22Rv1 (cell line): ENCODE results near the gene CCDC9.
A peak's percentile ranks its signal among the peaks of the same experiment; 100 is the strongest.

Experiments
- H3K27ac ChIP-seq: fragments of 450-650 bp; 2 replicates; pipeline ENCODE4 v1.5.1; 2017
- ZFX ChIP-seq: fragments of 450-650 bp; IDR thresholded peaks from 2 replicates; pipeline ENCODE4 v1.6.1; 2017; ENCODE audit warnings: antibody characterized with exemption, borderline replicate concordance
- TF ChIP-seq, protein P1 (sequence below): fragments of 450-650 bp; IDR thresholded peaks from 2 replicates; pipeline ENCODE4 v1.5.1; 2017; ENCODE audit warnings: mild to moderate bottlenecking

The CCDC9 gene

DNA sequence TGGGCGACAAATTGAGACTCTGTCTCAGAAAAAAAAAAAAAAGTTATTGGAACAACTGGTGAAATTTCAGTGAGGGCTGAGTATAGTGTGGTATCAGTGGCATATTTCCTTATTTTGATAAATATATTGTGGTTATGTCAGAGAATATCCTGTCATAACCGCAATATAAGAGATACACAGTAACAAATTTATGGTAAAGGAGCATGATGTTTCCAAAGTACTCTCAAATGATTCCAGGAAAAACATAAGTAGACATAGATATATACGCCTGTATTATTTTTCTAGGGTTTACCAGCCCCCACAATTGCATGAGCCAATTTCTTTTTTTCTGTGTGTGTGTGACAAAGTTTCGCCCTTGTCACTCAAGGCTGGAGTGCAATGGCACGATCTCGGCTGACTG is 47.6 kb downstream of the CCDC9 start:
- no peak overlapping the region for H3K27ac ChIP-seq
- TF ChIP-seq, protein P1, sequence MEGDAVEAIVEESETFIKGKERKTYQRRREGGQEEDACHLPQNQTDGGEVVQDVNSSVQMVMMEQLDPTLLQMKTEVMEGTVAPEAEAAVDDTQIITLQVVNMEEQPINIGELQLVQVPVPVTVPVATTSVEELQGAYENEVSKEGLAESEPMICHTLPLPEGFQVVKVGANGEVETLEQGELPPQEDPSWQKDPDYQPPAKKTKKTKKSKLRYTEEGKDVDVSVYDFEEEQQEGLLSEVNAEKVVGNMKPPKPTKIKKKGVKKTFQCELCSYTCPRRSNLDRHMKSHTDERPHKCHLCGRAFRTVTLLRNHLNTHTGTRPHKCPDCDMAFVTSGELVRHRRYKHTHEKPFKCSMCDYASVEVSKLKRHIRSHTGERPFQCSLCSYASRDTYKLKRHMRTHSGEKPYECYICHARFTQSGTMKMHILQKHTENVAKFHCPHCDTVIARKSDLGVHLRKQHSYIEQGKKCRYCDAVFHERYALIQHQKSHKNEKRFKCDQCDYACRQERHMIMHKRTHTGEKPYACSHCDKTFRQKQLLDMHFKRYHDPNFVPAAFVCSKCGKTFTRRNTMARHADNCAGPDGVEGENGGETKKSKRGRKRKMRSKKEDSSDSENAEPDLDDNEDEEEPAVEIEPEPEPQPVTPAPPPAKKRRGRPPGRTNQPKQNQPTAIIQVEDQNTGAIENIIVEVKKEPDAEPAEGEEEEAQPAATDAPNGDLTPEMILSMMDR: no peak
- TF ChIP-seq ZFX: no peak

DNA sequence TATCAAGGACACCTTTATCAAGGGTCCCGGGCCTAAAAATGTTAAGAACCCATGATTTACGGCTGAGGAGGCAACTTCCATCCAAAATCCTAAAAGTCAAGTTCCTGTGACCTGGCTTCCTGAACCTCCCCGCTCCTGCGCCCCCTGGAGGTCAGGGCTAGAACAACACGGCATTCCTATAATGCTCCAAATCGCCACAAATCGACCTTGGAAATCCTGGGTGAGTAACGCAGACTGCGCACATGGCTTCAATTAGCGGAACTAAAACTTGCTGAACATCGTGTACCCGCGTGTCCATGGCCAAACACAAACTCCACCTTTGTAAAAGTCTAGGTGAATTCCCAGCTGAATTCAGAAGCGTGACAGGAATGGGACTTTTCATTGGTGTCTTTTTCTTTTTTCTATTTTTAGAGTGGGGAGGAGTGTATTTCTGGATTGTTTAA is 49.0 kb downstream of the CCDC9 start:
- H3K27ac ChIP-seq: peak overlapping the region; percentile 55
- TF ChIP-seq, protein P1: peak; percentile 99
- no peak for TF ChIP-seq ZFX

DNA sequence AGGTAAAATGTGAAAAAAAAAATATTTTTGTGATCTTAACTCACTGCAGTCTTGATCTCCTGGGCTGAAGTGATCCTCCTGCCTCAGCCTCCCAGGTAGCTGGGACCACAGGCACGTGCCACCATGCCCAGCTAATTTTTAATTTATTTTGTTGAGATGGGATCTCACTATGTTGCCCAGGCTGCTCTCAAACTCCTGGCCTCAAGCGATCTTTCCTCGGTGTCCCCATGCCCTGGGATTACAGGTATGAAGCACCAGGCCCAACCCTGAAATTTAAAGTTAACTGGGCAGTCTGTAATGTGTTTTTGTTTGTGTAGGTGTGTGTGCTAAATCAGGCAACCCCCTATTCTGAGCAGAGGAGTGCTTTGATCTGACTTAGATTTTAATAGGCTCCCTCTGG is 50.0 kb downstream of the CCDC9 start:
- TF ChIP-seq, protein P1: no peak
- no peak for TF ChIP-seq ZFX
- peak overlapping the region; percentile 55 for H3K27ac ChIP-seq

DNA sequence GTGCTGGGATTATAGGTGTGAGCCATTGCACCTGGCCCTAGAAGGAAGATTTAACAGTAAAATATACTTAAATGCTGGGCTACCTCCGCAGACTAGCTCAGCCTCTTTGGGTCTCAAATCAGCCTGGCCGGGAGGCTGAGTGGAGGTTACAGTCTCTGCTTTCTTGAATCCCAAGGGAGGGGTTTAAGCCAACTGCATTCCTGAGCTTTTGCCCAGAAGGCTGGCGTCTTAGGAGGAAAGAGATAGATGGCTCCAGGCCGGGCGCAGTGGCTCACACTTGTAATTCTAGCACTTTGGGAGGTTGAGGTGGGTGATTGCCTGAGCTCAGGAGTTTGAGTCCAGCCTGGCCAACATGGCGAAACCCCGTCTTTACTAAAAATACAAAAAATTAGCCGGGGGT is 52.7 kb downstream of the CCDC9 start:
- no peak overlapping the region for H3K27ac ChIP-seq
- TF ChIP-seq, protein P1: no peak
- TF ChIP-seq ZFX: no peak

DNA sequence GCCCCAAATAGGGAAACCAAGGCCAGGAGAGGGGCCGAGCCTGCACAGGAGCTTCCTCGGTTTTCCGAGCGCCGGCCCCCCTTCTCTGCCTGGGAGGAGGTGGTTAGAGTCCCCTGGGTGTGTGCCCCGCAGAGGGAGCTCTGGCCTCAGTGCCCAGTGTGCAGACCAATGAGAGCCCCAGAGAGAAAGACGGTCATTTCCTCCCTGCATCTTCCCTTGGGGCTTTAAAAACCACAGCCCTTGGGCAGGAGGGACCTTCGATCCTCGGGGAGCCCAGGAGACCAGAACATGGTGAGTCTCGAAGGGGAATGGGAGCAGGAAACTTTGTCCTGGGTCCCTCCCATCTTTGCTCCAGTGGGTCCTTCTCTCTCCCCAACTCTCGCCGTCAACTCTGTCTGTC is 53.3 kb downstream of the CCDC9 start, which contains the start of gene C5AR1:
TSS of gene C5AR1 (plus strand) at position 254 of the 400 bp plus-strand sequence. CDS start at position 289, 35 bp downstream.
- H3K27ac ChIP-seq: no peak within 1 kb of the TSS

DNA sequence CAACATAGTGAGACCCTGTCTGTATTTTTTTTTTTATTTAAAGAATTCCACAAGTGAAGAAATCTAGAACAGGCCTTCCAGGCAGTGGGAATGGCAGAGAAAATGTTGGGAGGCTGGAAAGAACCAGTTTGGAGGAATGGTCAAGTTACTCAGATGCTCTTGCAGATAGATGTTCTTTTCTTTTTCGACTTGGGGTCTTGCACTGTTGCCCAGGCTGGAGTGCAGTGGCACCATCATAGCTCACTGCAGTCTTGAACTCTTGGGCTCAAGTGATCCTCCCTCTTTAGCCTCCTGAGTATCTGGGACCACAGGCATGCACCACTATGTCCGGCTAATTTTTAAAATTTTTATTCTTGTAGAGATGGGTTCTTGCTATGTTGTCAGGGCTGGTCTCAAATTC is 54.0 kb downstream of the CCDC9 start:
- no peak overlapping the region for H3K27ac ChIP-seq
- no peak for TF ChIP-seq ZFX
- TF ChIP-seq, protein P1: no peak

More for the DNA sequence above, 53.3 kb downstream of the CCDC9 start, which contains the start of gene C5AR1:
- TF ChIP-seq ZFX: no peak
- TF ChIP-seq, protein P1: no peak

DNA sequence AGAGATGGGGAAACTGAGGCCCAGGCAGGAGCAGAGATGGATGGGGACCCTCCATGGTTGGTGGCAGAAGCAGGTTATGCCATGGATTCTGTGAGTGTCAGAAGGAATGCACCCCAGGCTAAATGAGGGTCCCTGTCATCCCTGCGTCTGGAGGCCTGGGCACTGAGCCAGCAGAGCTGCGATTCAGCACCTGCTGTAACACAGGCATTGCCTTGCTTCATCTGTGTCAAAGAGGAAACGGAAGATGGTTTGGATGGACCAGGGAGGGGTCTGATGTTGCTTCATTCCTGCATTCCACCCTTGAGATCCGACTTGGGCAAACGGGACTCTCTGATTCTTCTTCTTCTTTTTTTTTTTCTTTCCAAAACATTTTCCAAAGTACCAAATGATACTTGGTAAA is 54.5 kb downstream of the CCDC9 start:
- TF ChIP-seq ZFX: no peak
- TF ChIP-seq, protein P1: no peak
- no peak overlapping the region for H3K27ac ChIP-seq
